ENCODE measurements around the gene GSG1L2. TPM values are rescaled to one million over a fixed set of nuclear protein-coding genes. Genes with fewer than 3 reads are reported as not detected.

Gene GSG1L2
- total RNA-seq, 1 experiment from 2014 or later, result not detected

DNA sequence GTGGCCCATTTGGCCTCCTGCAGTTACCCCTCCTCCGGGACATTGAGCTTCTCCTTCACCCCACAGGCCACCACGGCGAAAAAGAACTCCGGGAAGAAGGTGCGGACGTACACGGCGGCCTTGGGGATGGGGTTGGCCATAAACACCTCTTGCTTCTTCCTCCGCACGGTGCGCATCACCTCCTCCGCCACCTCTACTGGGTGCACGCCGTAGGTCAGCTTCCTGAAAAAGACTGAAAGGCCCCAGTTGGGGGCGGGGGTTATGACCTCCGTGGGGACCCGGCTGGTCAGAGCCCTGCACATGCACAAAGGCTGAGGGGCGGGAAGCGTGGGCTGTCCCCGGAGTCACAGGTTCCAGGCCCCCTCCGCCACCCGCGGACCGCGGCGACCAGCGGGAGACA is 50.4 kb downstream of the GSG1L2 start:
- H3K27me3 ChIP-seq (ENCODE audit: control insufficient read depth, insufficient read depth, low read length), result no peaks in the 10 kb centered on the region
- TF ChIP-seq POLR2AphosphoS5 (IDR thresholded peaks at IDR 0.05; ENCODE audit: low read depth, low read length) (no peak), SIN3A (IDR thresholded peaks at IDR 0.05; ENCODE audit: borderline replicate concordance, insufficient read depth, low read depth, low read length) (no peak), TCF7L2 (IDR thresholded peaks at IDR 0.05; ENCODE audit: low read depth, low read length) (no peak)
- TF ChIP-seq, protein P1, sequence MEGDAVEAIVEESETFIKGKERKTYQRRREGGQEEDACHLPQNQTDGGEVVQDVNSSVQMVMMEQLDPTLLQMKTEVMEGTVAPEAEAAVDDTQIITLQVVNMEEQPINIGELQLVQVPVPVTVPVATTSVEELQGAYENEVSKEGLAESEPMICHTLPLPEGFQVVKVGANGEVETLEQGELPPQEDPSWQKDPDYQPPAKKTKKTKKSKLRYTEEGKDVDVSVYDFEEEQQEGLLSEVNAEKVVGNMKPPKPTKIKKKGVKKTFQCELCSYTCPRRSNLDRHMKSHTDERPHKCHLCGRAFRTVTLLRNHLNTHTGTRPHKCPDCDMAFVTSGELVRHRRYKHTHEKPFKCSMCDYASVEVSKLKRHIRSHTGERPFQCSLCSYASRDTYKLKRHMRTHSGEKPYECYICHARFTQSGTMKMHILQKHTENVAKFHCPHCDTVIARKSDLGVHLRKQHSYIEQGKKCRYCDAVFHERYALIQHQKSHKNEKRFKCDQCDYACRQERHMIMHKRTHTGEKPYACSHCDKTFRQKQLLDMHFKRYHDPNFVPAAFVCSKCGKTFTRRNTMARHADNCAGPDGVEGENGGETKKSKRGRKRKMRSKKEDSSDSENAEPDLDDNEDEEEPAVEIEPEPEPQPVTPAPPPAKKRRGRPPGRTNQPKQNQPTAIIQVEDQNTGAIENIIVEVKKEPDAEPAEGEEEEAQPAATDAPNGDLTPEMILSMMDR (IDR thresholded peaks at IDR 0.05), result no peak
- TF ChIP-seq, protein P2, sequence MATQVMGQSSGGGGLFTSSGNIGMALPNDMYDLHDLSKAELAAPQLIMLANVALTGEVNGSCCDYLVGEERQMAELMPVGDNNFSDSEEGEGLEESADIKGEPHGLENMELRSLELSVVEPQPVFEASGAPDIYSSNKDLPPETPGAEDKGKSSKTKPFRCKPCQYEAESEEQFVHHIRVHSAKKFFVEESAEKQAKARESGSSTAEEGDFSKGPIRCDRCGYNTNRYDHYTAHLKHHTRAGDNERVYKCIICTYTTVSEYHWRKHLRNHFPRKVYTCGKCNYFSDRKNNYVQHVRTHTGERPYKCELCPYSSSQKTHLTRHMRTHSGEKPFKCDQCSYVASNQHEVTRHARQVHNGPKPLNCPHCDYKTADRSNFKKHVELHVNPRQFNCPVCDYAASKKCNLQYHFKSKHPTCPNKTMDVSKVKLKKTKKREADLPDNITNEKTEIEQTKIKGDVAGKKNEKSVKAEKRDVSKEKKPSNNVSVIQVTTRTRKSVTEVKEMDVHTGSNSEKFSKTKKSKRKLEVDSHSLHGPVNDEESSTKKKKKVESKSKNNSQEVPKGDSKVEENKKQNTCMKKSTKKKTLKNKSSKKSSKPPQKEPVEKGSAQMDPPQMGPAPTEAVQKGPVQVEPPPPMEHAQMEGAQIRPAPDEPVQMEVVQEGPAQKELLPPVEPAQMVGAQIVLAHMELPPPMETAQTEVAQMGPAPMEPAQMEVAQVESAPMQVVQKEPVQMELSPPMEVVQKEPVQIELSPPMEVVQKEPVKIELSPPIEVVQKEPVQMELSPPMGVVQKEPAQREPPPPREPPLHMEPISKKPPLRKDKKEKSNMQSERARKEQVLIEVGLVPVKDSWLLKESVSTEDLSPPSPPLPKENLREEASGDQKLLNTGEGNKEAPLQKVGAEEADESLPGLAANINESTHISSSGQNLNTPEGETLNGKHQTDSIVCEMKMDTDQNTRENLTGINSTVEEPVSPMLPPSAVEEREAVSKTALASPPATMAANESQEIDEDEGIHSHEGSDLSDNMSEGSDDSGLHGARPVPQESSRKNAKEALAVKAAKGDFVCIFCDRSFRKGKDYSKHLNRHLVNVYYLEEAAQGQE (IDR thresholded peaks at IDR 0.05; ENCODE audit: insufficient read depth in 1 of 2, low read depth in 2 of 2, low read length in 1 of 2), result no peak
- in situ Hi-C loops (cut with HindIII; ENCODE audit: low pct_unique_long_range_greater_than_20kb, low sequenced_read_pairs), result no loop called here
- POLR2A ChIA-PET, result no interaction called here
- H3K4me1 ChIP-seq (ENCODE audit: control insufficient read depth, insufficient read depth, low read length), result no peaks in the 10 kb centered on the region
- CTCF ChIA-PET, result no interaction called here
- H3K9me3 ChIP-seq (ENCODE audit: control insufficient read depth, insufficient read depth, low read depth, low read length), result no peaks in the 10 kb centered on the region
- DNase-seq (ENCODE audit: low read depth, low spot score) (no peak), ATAC-seq (no peak)
- no peaks in the 10 kb centered on the region for H3K36me3 ChIP-seq (ENCODE audit: control insufficient read depth, insufficient read depth, low read length)
- no peak overlapping the region for H3K27ac ChIP-seq (ENCODE audit: low read length)
- intact Hi-C loops (cut with micrococcal nuclease; ENCODE audit: unreplicated experiment), result no loop called here
- H3K4me3 ChIP-seq (ENCODE audit: low read depth in 2 of 2, low read length in 2 of 2), result no peak overlapping the region
- no TSS peak for BruUV-seq (replicated peaks)

DNA sequence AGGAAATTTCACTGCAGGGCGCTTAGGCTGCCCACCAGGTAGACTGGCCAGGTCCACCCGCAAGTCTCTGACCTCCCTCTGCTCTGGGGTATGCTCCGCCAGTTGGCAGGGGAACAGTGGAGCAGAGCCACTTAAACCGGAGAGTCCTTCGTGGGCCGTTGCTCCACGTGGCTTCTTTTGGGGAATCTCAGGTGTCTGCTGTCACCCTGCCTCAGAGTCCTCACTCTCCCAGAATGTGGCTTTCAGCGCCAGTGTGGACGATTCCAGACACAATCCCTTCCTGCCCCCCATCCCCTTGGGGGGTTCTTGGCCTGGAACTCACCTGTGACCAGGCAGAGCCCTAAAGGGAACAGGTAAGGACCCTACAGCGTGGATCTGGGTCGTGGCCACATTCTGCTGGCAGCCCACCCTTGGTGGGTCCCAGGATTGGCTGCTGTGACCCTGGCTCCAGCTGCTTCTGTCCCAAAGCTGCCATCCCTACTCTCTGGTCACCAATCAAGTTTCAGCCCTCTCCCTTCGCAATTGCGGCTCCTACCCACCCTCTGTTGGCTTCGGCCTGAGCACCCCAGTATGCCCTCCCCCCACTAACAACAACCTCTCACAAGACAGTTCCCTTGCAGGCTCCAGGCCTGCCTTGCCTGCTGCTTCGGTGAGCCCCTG is 52.7 kb downstream of the GSG1L2 start:
- ATAC-seq (no peak), DNase-seq (ENCODE audit: low read depth, low spot score) (no peak)
- ChIA-PET CTCF (interaction anchor here (0.6 to 1.0 kb wide), 2 partner anchors 41 to 192 kb away, joined by 3 read pairs; no protein-coding TSS in a partner anchor), POLR2A (no interaction called here)
- in situ Hi-C loops (cut with HindIII; ENCODE audit: low pct_unique_long_range_greater_than_20kb, low sequenced_read_pairs), result no loop called here
- Histone ChIP-seq H3K27ac (ENCODE audit: low read length) (no peak overlapping the region), H3K27me3 (ENCODE audit: control insufficient read depth, insufficient read depth, low read length) (no peaks in the 10 kb centered on the region), H3K4me3 (ENCODE audit: low read depth in 2 of 2, low read length in 2 of 2) (no peak overlapping the region), H3K4me1 (ENCODE audit: control insufficient read depth, insufficient read depth, low read length) (no peaks in the 10 kb centered on the region), H3K36me3 (ENCODE audit: control insufficient read depth, insufficient read depth, low read length) (no peaks in the 10 kb centered on the region), H3K9me3 (ENCODE audit: control insufficient read depth, insufficient read depth, low read depth, low read length) (no peaks in the 10 kb centered on the region)
- no TSS peak for BruUV-seq (replicated peaks)
- TF ChIP-seq, protein P1 (IDR thresholded peaks at IDR 0.05), result no peak
- intact Hi-C loops (cut with micrococcal nuclease; ENCODE audit: unreplicated experiment), result loop anchor here (2.0 kb wide), 1 partner anchor 40 kb away; no protein-coding TSS in a partner anchor

Data from Panc1 (cell line).